ENCODE results near the gene NDUFB4.
A peak's percentile ranks its signal among the peaks of the same experiment; 100 is the strongest.

The NDUFB4 gene

GRCh38 chr3:120596116-120596852 is at the start of gene NDUFB4:
Gene NDUFB4 (plus strand): TSS chr3:120596336. CDS start chr3:120596360, 24 bp downstream.
- peak; percentile 83 to 92 (median 92) for DNase-seq (ENCODE audit: low read depth in 2 of 3, low spot score in 1 of 3)

DNA sequence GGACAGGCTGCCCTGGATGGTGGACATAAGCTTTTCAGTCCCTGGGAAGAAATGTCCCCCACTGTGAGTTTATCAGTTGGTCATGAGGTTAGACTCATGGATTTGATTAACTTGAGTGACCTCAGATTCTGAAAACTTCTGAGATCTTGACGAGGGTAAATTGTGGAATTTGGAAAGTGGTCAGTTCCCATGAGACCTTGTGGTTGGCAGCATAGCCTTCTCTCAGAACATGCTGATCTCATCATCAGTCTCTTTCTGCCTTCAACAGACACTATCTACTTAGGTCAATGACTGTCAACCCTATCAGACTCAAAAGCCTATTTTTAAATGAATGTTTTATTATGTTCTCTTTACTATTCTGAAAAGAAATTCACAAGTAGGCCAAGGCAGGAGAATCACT is 45.6 kb upstream of the NDUFB4 start:
- DNase-seq (ENCODE audit: low read depth in 2 of 3, low spot score in 1 of 3) = no peak

GRCh38 chr3:120552184-120553172 is 43.7 kb upstream of the NDUFB4 start:
- DNase-seq (ENCODE audit: low read depth in 2 of 3, low spot score in 1 of 3) = no peak

- DNase-seq (ENCODE audit: low read depth in 2 of 3, low spot score in 1 of 3) = no peak
Observed at GRCh38 chr3:120554812-120555606, 41.1 kb upstream of the NDUFB4 start.

DNA sequence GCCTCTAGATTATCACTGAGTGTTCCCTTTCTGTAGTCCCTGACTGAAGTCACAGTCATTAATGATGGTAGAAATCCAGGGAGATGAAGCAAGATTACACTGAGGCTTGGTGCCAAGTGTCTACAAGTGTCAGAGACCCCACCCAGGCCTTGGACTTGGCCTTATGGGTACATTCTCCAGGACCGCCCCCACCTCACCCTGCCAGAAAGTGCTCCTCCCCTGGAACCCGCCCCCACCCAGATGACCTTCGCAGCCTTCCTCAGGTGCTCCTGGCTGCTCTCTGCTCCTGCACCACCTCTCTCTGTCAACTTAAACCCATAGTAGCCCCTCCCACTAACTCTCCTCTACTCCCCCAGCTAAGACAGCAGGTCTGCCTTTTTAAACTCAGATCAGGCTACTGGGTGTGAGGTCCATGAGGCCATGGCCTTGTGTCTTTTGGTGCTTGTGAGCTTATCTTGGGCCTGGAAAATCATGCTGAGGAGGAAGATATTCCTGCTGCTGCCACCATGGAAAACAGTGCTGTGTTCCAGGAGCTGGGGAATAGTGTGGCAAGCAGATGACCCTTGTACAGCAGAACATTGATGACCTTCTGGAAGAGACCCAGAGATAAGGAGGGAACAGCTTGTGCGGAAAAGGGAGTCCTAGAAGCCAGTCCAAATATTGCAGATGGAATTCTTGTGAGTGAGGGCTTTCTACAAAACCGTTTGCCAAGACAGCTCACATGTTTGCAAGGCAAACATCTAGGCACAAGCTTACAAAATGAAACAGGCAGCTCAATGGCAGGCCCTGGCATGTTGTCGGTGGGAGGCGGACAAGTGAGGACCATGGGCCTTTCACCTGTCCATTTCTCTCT is 40.3 kb upstream of the NDUFB4 start:
- no peak for DNase-seq (ENCODE audit: low read depth in 2 of 3, low spot score in 1 of 3)

- DNase-seq (ENCODE audit: low read depth in 2 of 3, low spot score in 1 of 3) = no peak
Observed at GRCh38 chr3:120557115-120557514, 39.0 kb upstream of the NDUFB4 start.

DNA sequence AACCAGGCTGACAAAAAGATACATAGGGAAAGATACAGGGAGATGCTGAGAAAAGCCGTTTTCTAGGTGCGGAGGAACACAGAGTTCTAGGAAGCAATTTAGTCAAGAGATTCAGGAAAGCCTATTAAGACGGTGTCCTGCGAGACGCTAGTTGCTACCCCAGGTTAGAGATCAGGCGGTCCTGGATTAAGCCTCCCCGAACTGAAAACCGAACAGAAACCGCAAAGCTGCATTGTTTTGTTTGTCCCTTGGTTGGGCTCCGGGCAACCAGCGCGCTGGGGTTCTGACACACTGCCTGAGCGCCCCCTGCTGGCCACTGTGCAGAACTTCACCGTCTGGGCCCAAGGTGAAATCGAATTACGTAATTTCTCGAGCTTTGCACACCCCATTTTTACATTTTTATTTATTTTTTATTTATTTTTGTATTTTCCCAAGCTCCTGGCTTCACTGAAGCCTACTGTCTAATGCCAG is 37.3 kb upstream of the NDUFB4 start:
- peak; percentile 63 to 78 (median 76) for DNase-seq (ENCODE audit: low read depth in 2 of 3, low spot score in 1 of 3)

DNA sequence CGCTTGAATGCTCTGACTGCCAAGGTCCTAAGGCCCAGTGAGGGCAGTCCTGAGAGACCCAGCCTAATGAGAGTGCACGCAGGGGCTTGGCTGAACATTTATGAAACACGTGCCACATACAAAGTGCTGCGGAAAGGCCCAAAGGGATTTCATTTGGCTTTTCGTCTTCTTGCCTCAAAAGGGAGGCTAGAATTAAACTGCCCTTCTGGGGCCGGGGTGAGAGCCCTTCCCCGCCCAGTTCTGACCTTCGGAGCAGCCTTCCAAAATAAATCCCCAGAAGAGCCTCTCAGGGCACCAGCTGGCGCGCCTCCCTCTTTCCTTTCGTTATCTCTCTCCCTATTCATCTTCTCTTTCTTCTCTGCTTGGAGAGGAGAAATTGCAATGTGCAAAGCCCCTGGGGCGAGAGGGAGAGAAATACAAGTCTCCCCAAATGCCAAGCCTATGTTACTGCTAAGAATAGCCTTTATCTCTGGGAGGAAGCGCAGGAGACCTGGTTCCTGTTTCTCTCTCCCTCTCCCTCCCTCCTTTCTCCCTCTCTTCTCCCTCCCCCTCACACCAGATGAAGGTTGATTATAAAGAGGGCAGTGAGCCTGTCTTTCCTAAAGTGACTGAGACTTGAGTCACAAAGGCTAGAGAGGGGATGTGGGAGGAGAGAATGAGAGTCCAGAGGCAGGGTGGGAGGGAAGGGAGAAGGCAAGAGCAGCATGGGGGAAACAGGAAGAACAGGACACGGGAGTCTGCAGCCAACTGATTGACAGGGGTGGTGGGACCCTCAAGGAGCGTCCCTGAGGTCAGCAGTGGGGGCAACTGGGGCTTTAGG is 36.7 kb upstream of the NDUFB4 start:
- no peak for DNase-seq (ENCODE audit: low read depth in 2 of 3, low spot score in 1 of 3)

GRCh38 chr3:120560304-120561250 is 35.6 kb upstream of the NDUFB4 start:
- DNase-seq (ENCODE audit: low read depth in 2 of 3, low spot score in 1 of 3) = no peak

DNA sequence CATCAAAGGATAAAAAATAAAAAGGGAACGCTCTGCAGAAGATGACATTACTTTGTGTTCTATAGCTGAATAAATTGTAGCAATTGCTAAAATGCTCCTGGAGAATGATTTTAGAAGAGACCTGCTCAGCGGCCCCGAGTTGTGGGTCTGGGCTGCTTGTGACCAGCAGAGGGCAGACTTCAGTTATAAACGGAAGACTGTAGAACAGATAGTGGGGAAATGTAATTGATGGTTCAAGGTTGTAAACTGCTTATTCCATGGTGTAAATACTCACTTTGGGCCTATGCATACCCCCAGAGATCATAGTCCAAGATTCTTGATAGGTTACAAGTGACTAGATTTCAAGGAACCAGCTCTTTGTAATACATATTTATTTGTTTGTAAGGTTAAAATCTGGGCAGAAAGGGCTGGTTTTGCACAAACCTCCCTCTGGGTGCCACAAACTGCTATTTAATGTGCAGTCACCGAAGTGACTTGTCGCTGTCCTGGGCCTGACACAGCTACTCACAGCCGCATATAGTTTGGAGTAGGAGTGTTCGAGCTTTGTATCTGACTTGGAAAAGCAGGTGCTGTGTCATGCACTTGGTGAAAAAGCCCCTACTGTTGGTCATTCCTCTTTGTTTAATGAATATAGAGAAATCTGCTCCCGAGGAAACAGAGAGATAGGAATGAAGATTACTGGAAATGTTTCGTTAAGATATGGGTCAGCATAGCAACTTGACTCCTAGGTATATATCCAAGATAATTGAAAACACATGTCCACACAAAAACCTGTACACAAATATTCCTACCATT is 34.7 kb upstream of the NDUFB4 start:
- peak; percentile 33 to 69 (median 50) for DNase-seq (ENCODE audit: low read depth in 2 of 3, low spot score in 1 of 3)

- DNase-seq (ENCODE audit: low read depth in 2 of 3, low spot score in 1 of 3) = no peak
Observed at GRCh38 chr3:120563356-120564022, 32.6 kb upstream of the NDUFB4 start.

GRCh38 chr3:120566243-120566975 is 29.7 kb upstream of the NDUFB4 start:
- no peak for DNase-seq (ENCODE audit: low read depth in 2 of 3, low spot score in 1 of 3)

DNA sequence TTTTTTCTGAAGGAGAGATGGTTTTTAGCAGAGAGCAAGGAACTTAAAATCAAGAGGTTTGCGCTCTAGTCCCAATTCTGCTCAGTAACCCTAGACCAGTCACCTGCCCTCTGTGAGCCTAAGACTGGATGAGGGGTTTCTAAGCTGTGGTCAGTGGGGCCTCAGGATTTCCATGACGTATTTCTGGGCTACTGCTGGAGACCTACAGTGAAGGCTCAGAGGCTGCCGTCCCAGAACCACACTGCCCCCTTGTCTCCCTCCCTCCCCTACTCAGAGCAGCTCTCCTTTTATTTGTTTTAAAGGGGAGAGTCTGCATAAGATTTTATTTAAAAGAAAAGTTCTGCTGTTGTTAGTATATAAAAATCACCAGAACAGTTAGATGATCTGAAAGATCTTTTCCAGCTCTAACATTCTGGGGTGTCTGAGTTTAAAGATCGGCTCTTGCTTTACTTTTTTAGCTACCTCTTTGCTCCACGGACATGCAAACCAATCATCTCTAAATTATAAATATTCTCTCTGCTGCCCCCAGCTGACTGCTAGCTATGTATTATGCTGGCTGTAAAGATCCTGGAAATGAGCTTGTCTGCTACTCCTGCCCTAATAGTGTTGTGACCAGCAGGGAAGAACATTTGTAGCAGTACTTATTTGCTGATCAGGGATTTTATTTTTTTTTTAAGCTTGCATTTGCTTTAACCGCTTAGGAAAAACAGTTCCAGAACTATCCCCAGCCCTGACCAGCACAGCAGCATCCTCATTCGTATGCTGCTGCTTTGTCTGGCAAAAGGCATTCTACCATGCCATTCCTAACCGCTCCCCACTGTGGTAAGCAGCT is 28.6 kb upstream of the NDUFB4 start:
- no peak for DNase-seq (ENCODE audit: low read depth in 2 of 3, low spot score in 1 of 3)

- no peak for DNase-seq (ENCODE audit: low read depth in 2 of 3, low spot score in 1 of 3)
Observed at GRCh38 chr3:120568202-120568531, 28.0 kb upstream of the NDUFB4 start.

DNA sequence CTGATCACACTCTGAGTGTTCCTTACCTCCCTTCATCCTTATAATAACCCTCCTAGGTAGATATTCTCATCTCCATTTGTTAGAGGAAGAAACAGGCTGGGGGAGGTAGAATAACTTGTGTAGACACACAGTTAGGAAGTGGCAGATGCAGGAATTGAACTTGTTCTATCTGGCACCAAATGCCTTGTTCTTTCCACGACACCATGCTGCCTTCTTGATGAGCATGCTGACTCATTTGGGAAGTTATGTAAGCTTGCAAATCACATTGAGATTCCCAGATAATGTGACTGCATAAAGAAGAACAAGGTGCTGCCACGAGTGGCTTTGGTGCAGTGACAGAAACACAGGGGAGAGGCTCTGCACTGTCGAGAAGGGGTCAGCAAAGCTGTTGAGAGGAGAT is 27.5 kb upstream of the NDUFB4 start:
- no peak for DNase-seq (ENCODE audit: low read depth in 2 of 3, low spot score in 1 of 3)

All from stimulated activated CD4-positive, alpha-beta T cell treated with anti-CD3 and anti-CD28 coated beads, Interleukin-12 subunit alpha, Interleukin-12 subunit beta, amount 100 ng/mL, for 48 hours (primary cell).